OCI-LY1 (cell line): Measurements from ENCODE around the gene FHOD3.

ENCODE experiments used
- CTCF ChIP-seq: fragments of 200-600 bp; sonication (generic), shearing (Covaris generic); IDR thresholded peaks from 2 replicates; pipeline ENCODE4 v1.5.1; 2017; ENCODE audit warnings: mild to moderate bottlenecking, antibody characterized with exemption, low read length, moderate library complexity, mixed read lengths
- EZH2 ChIP-seq: fragments of 200-600 bp; sonication (generic), shearing (Covaris generic); IDR thresholded peaks from 2 replicates; pipeline ENCODE4 v1.8.0; 2017; ENCODE audit warnings: borderline replicate concordance, mixed run types, mild to moderate bottlenecking, antibody characterized with exemption, low read length, moderate library complexity, mixed read lengths

- TF ChIP-seq CTCF (no peak), EZH2 (no peak)
Observed at GRCh38 chr18:36717422-36718110, 420.1 kb downstream of the FHOD3 start.
